HUES6 (cell line): ENCODE data around the gene CAPRIN2.

Experiments used
- H3K27ac ChIP-seq: 2 replicates; pipeline ENCODE4 v1.7.0; 2013; ENCODE audit warnings: low read depth, mild to moderate bottlenecking, low read length, inconsistent platforms
- H3K27me3 ChIP-seq: 2 replicates; pipeline ENCODE4 v1.6.1; 2013; ENCODE audit warnings: low read length; ENCODE audit not compliant: control insufficient read depth, insufficient read depth
- H3K36me3 ChIP-seq: 2 replicates; pipeline ENCODE4 v1.6.1; 2013; ENCODE audit warnings: low read length; ENCODE audit not compliant: control insufficient read depth, insufficient read depth
- H3K4me1 ChIP-seq: 2 replicates; pipeline ENCODE4 v1.6.1; 2013; ENCODE audit warnings: low read length; ENCODE audit not compliant: control insufficient read depth, insufficient read depth
- H3K4me3 ChIP-seq: 2 replicates; pipeline ENCODE4 v1.5.1; 2013; ENCODE audit warnings: low read depth, low read length
- H3K9ac ChIP-seq: one replicate; pipeline ENCODE4 v1.6.1; 2013; ENCODE audit warnings: mild to moderate bottlenecking, low read length
- H3K9me3 ChIP-seq: 2 replicates; pipeline ENCODE4 v1.6.1; 2013; ENCODE audit warnings: low read depth, low read length; ENCODE audit not compliant: control insufficient read depth, insufficient read depth

The CAPRIN2 gene

DNA sequence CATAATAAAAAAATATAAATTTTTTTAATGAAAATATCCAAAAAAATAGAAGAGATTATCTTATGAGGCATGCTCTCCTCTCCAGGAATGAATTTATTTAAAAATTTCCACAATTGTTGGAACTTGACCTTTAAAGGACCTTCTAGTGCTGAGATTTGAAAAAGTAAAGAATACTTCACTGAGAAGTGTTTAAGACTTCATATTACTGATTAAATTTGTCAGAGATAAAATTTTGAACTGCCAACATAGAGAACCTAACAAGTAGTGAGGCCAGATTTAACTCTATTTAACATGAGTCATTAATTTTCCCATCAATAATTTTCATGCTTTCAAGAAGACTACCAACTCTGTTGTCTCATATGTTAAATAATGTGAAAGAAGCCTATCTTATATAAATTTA is 14.5 kb downstream of the CAPRIN2 start:
- no peak overlapping the region for H3K27ac ChIP-seq
- H3K36me3 ChIP-seq: peaks cover 87% of the 10 kb centered on the region
- no peaks in the 10 kb centered on the region for H3K27me3 ChIP-seq
- no peaks in the 10 kb centered on the region for H3K9me3 ChIP-seq
- H3K4me1 ChIP-seq: peaks cover 7% of the 10 kb centered on the region; the same call in 1 of the 2 replicates
- no peak overlapping the region for H3K4me3 ChIP-seq
- H3K9ac ChIP-seq: no peak overlapping the region

DNA sequence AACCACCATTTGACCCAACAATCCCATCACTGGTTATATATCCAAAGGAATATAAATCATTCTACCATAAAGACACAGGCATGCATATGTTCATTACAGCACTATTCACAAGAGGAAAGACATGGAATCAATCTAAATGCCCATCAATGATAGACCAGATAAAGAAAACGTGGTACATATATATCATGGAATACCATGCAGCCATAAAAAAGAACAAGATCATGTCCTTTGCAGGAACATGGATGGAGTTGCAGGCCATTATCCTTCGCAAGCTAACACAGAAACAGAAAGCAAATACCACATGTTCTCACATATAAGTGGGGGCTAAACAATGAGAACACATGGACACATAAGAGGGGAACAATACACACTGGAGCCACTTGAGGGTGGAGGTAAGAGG is 15.7 kb downstream of the CAPRIN2 start:
- Histone ChIP-seq H3K27me3 (no peaks in the 10 kb centered on the region), H3K4me3 (no peak overlapping the region), H3K4me1 (peaks cover 6% of the 10 kb centered on the region; the same call in 1 of the 2 replicates), H3K27ac (no peak overlapping the region), H3K9ac (no peak overlapping the region), H3K36me3 (peaks cover 91% of the 10 kb centered on the region), H3K9me3 (no peaks in the 10 kb centered on the region)

- H3K27ac ChIP-seq: no peak overlapping the region
- no peak overlapping the region for H3K9ac ChIP-seq
- H3K4me1 ChIP-seq: no peaks in the 10 kb centered on the region; the same call in 1 of the 2 replicates
- H3K9me3 ChIP-seq: no peaks in the 10 kb centered on the region
- H3K4me3 ChIP-seq: no peak overlapping the region
- no peaks in the 10 kb centered on the region for H3K27me3 ChIP-seq
- H3K36me3 ChIP-seq: peaks cover 85% of the 10 kb centered on the region
Measured at GRCh38 chr12:30732954-30733637, 21.7 kb downstream of the CAPRIN2 start.

GRCh38 chr12:30730011-30730410 is 24.7 kb downstream of the CAPRIN2 start:
- Histone ChIP-seq H3K36me3 (peaks cover 88% of the 10 kb centered on the region), H3K9me3 (no peaks in the 10 kb centered on the region), H3K4me1 (peaks cover 2% of the 10 kb centered on the region; the same call in 1 of the 2 replicates), H3K27me3 (no peaks in the 10 kb centered on the region), H3K27ac (no peak overlapping the region), H3K9ac (no peak overlapping the region), H3K4me3 (no peak overlapping the region)

DNA sequence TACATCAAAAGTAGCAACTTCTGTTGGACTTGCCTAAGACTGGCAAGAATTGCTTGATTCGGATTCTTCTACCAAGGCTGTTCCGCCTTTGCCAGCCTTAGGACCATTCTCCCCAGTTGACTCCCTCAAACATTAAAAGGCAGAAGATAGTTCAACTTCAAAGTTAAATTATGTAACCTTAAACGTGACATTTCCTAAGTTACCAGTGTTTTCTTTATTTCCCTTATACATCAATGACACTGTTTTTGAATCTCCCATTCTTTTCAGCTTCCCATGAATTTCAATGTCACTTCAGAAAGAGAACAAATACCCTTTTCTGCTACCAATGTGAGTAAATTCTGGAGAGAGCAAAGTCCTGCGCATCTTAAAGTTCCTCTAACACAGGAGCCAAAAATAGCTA is 25.2 kb downstream of the CAPRIN2 start:
- Histone ChIP-seq H3K27ac (no peak overlapping the region), H3K36me3 (peaks cover 88% of the 10 kb centered on the region), H3K4me3 (no peak overlapping the region), H3K9me3 (no peaks in the 10 kb centered on the region), H3K9ac (no peak overlapping the region), H3K27me3 (no peaks in the 10 kb centered on the region), H3K4me1 (peaks cover 2% of the 10 kb centered on the region; the same call in 1 of the 2 replicates)

- H3K4me3 ChIP-seq: no peak overlapping the region
- no peaks in the 10 kb centered on the region for H3K27me3 ChIP-seq
- H3K36me3 ChIP-seq: peaks cover 96% of the 10 kb centered on the region
- peaks cover 2% of the 10 kb centered on the region; the same call in 1 of the 2 replicates for H3K4me1 ChIP-seq
- no peak overlapping the region for H3K9ac ChIP-seq
- no peak overlapping the region for H3K27ac ChIP-seq
- no peaks in the 10 kb centered on the region for H3K9me3 ChIP-seq
Measured at GRCh38 chr12:30726647-30727046, 28.1 kb downstream of the CAPRIN2 start.

DNA sequence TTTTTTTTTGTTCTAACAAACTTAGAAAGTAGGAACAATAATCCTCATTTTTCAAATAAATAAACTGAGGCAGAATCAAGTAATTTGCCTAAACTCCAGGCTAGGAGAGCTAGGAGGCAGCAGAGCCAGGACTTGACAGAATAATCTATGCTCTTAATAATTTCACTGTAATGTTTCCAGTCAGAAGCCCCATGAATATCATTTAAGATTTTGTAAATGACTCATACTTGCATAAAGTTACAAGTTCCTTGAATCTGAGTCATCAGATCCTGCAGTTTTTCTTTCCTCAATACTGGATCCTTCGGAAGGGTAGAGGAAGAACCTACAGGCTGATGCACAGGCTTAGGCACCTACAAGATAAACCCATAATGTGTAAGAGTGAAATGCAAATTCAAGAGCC is 29.0 kb downstream of the CAPRIN2 start:
- no peak overlapping the region for H3K27ac ChIP-seq
- H3K9me3 ChIP-seq: no peaks in the 10 kb centered on the region
- H3K4me1 ChIP-seq: peaks cover 2% of the 10 kb centered on the region; the same call in 1 of the 2 replicates
- no peaks in the 10 kb centered on the region for H3K27me3 ChIP-seq
- no peak overlapping the region for H3K9ac ChIP-seq
- peaks cover 96% of the 10 kb centered on the region for H3K36me3 ChIP-seq
- no peak overlapping the region for H3K4me3 ChIP-seq

DNA sequence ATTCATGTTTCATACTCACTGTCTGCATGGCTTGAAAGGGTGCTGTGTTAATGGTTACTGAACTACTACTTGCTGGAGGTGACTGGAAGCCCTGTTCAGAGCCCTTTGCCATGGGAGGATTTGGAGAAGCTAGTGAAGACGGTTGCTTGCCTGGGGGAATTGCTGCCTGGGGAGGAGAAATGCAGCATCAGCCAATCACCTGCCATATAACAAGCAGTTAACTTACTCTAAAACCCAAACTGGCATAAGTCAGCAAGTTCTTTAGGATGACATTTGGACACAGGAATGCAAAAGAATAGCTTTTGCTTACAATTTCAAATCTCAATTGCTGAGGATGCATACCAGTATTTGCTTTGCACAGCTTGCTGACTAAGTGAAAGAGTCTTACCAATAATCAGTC is 35.7 kb downstream of the CAPRIN2 start:
- Histone ChIP-seq H3K36me3 (peaks cover 98% of the 10 kb centered on the region), H3K4me1 (no peaks in the 10 kb centered on the region), H3K4me3 (no peak overlapping the region), H3K9me3 (no peaks in the 10 kb centered on the region), H3K27me3 (no peaks in the 10 kb centered on the region), H3K27ac (no peak overlapping the region), H3K9ac (no peak overlapping the region)

DNA sequence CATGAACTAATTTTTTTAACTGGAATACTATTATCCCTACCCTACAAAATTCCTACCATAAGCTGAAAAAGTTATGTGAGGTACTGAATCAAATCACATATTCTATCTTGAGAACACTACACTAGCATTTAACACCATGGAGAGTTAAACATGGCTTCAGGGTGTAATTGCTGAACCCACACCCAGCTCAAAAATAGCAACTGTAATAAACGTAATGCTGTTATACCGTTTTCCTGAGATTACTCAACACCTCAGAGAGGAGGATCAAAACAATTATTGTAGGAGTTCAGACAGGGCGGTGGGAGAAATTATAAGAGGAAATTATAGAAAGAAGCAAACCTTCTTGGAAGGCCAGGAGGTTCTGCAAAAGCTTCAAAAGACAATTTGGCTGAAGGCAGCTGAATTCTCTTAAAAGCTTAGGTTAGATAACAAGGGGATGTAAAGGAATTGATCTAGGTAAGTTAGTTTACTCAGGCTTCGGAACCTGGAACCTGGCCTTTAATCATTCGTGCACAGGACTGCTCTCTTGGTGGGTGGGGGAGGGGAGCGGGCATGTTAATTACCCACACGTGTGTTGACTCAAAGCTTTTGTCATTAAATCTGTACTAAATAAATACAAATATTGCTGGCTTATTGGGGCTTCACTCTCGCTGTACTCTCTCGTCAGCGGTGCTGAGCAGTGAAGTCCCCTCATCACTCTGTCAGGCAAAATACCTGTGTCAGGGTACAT is 47.0 kb downstream of the CAPRIN2 start:
- Histone ChIP-seq H3K9ac (no peak overlapping the region), H3K4me1 (peaks cover 13% of the 10 kb centered on the region), H3K9me3 (no peaks in the 10 kb centered on the region), H3K36me3 (peaks cover 39% of the 10 kb centered on the region), H3K27me3 (no peaks in the 10 kb centered on the region), H3K27ac (no peak overlapping the region), H3K4me3 (no peak overlapping the region)

GRCh38 chr12:30706476-30706875 is 48.3 kb downstream of the CAPRIN2 start:
- no peaks in the 10 kb centered on the region for H3K27me3 ChIP-seq
- H3K9me3 ChIP-seq: no peaks in the 10 kb centered on the region
- peaks cover 27% of the 10 kb centered on the region for H3K36me3 ChIP-seq
- no peak overlapping the region for H3K9ac ChIP-seq
- H3K4me3 ChIP-seq: no peak overlapping the region
- H3K27ac ChIP-seq: no peak overlapping the region
- H3K4me1 ChIP-seq: peaks cover 13% of the 10 kb centered on the region

DNA sequence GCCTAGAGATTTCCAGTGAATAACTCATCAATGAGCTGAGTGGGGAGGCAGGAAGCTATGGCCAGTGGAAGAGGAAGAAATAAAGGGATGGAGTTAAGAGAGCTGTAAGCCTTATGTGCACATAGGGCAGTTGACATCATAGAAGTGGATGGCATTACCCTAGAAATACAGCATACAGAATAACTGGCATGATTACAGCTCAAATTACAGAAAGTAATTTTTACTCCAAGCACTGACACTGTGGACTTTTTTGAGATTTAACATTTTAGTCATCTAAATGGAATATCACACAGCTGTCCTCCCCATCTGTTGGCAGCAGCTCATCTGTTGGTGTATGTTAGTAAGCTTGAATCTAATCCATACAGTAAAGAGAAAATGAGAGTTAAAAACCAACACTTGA is 53.7 kb downstream of the CAPRIN2 start:
- Histone ChIP-seq H3K9me3 (no peaks in the 10 kb centered on the region), H3K4me3 (no peak overlapping the region), H3K4me1 (peaks cover 3% of the 10 kb centered on the region), H3K27me3 (no peaks in the 10 kb centered on the region), H3K9ac (no peak overlapping the region), H3K27ac (no peak overlapping the region), H3K36me3 (no peaks in the 10 kb centered on the region)
